ENCODE measurements around the gene FBXO30. TPM values are rescaled to one million over a fixed set of nuclear protein-coding genes. Genes with fewer than 3 reads are reported as not detected.

Gene FBXO30
- total and polyA plus RNA-seq, 9 of the 15 experiments (the other 6 are each of a cell fraction or from before 2014, with no cell fraction given) = 3.6 to 12.8 (median 7.1) TPM

- TF ChIP-seq E4F1 (CRISPR knock-in tag; IDR thresholded peaks at IDR 0.05; ENCODE audit: borderline replicate concordance) (no peak), PHF21A (IDR thresholded peaks at IDR 0.05; ENCODE audit: borderline replicate concordance, low read depth) (peak; percentile 42; the same call in 1 of the 2 replicates), HNRNPLL (IDR thresholded peaks at IDR 0.05; ENCODE audit: low read depth, low read length, poor library complexity, severe bottlenecking) (no peak), ZNF445 (CRISPR knock-in tag; IDR thresholded peaks at IDR 0.05; ENCODE audit: low read depth) (no peak), SMARCC2 (IDR thresholded peaks at IDR 0.05; ENCODE audit: low read depth) (0 out of 2 replicates have a peak, but pooled peaks have one; percentile 21), RUNX1 (IDR thresholded peaks at IDR 0.05; ENCODE audit: low read depth) (no peak), SNIP1 (IDR thresholded peaks at IDR 0.05; ENCODE audit: low read depth) (no peak), NR1H2 (CRISPR knock-in tag; IDR thresholded peaks at IDR 0.05) (no peak; the same call in 1 of the 2 replicates), ZNF282 (CRISPR knock-in tag; IDR thresholded peaks at IDR 0.05) (no peak), KDM1A (IDR thresholded peaks at IDR 0.05) (no peak), SAFB2 (IDR thresholded peaks at IDR 0.05; ENCODE audit: borderline replicate concordance, low read depth, low read length, severe bottlenecking) (no peak), SIX5 (IDR thresholded peaks at IDR 0.05; ENCODE audit: borderline replicate concordance in 1 of 2, insufficient read depth in 1 of 2, low read depth in 1 of 2, low read length in 2 of 2) (no peak), CREBBP (IDR thresholded peaks at IDR 0.05; ENCODE audit: low read depth, low read length) (no peak), MECOM (CRISPR knock-in tag; IDR thresholded peaks at IDR 0.05) (no peak), NUFIP1 (IDR thresholded peaks at IDR 0.05; ENCODE audit: partially characterized antibody) (no peak), SRF (CRISPR knock-in tag; IDR thresholded peaks at IDR 0.05) (0 out of 4 replicates have a peak, but pooled peaks of 1 of the 2 experiments have one; percentile 25), ZNF3 (CRISPR knock-in tag; IDR thresholded peaks at IDR 0.05) (no peak; the same call in 1 of the 2 replicates), GABPB2 (CRISPR knock-in tag; conservative IDR thresholded peaks at IDR 0.05) (no peak), SUPT5H (IDR thresholded peaks at IDR 0.05) (peak; percentile 89), ZNF431 (CRISPR knock-in tag; IDR thresholded peaks at IDR 0.05) (no peak; the same call in 1 of the 2 replicates), SNAPC5 (CRISPR knock-in tag; IDR thresholded peaks at IDR 0.05) (no peak), SFPQ (IDR thresholded peaks at IDR 0.05; ENCODE audit: low read depth, low read length) (no peak), ASH1L (IDR thresholded peaks at IDR 0.05; ENCODE audit: borderline replicate concordance, low read depth, partially characterized antibody) (no peak)
These were observed at the start of gene FBXO30 (continued) for GRCh38 chr6:145814501-145815308.

Data from K562 (cell line).